Measurements from ENCODE around the gene TRIM75. TPM values are rescaled to one million over a fixed set of nuclear protein-coding genes. Genes with fewer than 3 reads are reported as not detected.

Gene TRIM75
- total RNA-seq, 2 experiments from 2014 or later, result not detected

- DNase-seq (no peak), ATAC-seq (ENCODE audit: poor library complexity) (no peak)
- TF ChIP-seq, protein P1, sequence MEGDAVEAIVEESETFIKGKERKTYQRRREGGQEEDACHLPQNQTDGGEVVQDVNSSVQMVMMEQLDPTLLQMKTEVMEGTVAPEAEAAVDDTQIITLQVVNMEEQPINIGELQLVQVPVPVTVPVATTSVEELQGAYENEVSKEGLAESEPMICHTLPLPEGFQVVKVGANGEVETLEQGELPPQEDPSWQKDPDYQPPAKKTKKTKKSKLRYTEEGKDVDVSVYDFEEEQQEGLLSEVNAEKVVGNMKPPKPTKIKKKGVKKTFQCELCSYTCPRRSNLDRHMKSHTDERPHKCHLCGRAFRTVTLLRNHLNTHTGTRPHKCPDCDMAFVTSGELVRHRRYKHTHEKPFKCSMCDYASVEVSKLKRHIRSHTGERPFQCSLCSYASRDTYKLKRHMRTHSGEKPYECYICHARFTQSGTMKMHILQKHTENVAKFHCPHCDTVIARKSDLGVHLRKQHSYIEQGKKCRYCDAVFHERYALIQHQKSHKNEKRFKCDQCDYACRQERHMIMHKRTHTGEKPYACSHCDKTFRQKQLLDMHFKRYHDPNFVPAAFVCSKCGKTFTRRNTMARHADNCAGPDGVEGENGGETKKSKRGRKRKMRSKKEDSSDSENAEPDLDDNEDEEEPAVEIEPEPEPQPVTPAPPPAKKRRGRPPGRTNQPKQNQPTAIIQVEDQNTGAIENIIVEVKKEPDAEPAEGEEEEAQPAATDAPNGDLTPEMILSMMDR (IDR thresholded peaks at IDR 0.05), result no peak
- ChIA-PET CTCF (no interaction called here), POLR2A (no interaction called here)
- Histone ChIP-seq H3K4me1 (ENCODE audit: insufficient read depth, low read length) (no peaks in the 10 kb centered on the region), H3K36me3 (ENCODE audit: insufficient read depth, low read length) (peaks cover 19% of the 10 kb centered on the region), H3K27me3 (ENCODE audit: control insufficient read depth in 1 of 2, insufficient read depth in 2 of 2, low read length in 2 of 2) (no peaks in the 10 kb centered on the region), H3K4me3 (ENCODE audit: low read length) (no peak overlapping the region), H3K9me3 (ENCODE audit: control insufficient read depth in 1 of 2, insufficient read depth in 1 of 2, low read length in 2 of 2) (no peaks in the 10 kb centered on the region), H3K27ac (ENCODE audit: low read depth in 1 of 2, low read length in 2 of 2) (no peak overlapping the region)
- Mint-ChIP-seq H3K27ac (no peak overlapping the region), H3K4me3 (no peak overlapping the region), H3K27me3 (no peaks in the 10 kb centered on the region), H3K36me3 (ENCODE audit: low read depth) (peaks cover 40% of the 10 kb centered on the region), H3K9me3 (no peaks in the 10 kb centered on the region), H3K4me1 (ENCODE audit: low read depth) (no peaks in the 10 kb centered on the region)
- intact Hi-C loops (cut with DNase I, micrococcal nuclease), result loop anchor here in 1 of 2 experiments (10.0 kb wide), 1 partner anchor 1937 kb away; the partner anchor contains the start of gene NAF1
Observed at GRCh38 chr4:165101641-165102040, 48.0 kb downstream of the TRIM75 start.

DNA sequence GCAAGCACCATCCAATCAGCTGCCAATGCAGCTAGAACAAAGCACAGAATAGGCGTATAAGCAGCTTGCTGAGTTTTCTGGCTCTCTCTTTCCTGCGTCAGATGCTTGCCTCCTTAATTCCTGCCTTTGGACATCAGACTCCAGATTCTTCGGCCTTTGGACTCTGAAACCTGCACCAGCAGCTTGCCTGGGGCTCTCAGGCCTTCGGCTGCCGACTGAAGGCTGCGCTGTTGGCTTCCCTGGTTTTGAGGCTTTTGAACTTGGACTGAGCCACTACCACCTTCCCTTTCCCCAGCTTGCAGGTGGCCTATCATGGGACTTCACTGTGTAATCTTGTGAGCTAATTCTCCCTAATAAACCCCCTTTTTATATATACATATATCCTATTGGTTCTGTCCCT, 52.9 kb downstream of the TRIM75 start:
- ATAC-seq (ENCODE audit: poor library complexity), result no peak
- Histone ChIP-seq H3K9me3 (ENCODE audit: control insufficient read depth in 1 of 2, insufficient read depth in 1 of 2, low read length in 2 of 2) (no peaks in the 10 kb centered on the region), H3K27me3 (ENCODE audit: control insufficient read depth in 1 of 2, insufficient read depth in 2 of 2, low read length in 2 of 2) (no peaks in the 10 kb centered on the region), H3K27ac (ENCODE audit: low read depth in 1 of 2, low read length in 2 of 2) (no peak overlapping the region), H3K4me3 (ENCODE audit: low read length) (no peak overlapping the region), H3K36me3 (ENCODE audit: insufficient read depth, low read length) (peaks cover 11% of the 10 kb centered on the region), H3K4me1 (ENCODE audit: insufficient read depth, low read length) (no peaks in the 10 kb centered on the region)
- Mint-ChIP-seq H3K4me1 (ENCODE audit: low read depth) (peaks cover 11% of the 10 kb centered on the region), H3K27ac (no peak overlapping the region), H3K36me3 (ENCODE audit: low read depth) (peaks cover 14% of the 10 kb centered on the region), H3K4me3 (no peak overlapping the region), H3K9me3 (no peaks in the 10 kb centered on the region), H3K27me3 (no peaks in the 10 kb centered on the region)
- POLR2A ChIA-PET, result no interaction called here
- CTCF ChIA-PET, result interaction anchor here (1.1 kb wide), 1 partner anchor 10 kb away, joined by 3 read pairs; no protein-coding TSS in a partner anchor
- intact Hi-C loops (cut with DNase I, micrococcal nuclease), result loop anchor here in 1 of 2 experiments (10.0 kb wide), 1 partner anchor 1942 kb away; the partner anchor contains the start of gene NAF1
- no peak for DNase-seq
- TF ChIP-seq, protein P1 (IDR thresholded peaks at IDR 0.05), result no peak

Other genes with a start within 250 kb of the TRIM75 start
- gene APELA, start 176.7 kb upstream of the TRIM75 start, total RNA-seq, result not detected
- gene TRIM61, start 76.2 kb upstream of the TRIM75 start, total RNA-seq, result under 1 TPM; 0.22 to 0.47 TPM
- not detected for gene TRIM60, start 21.9 kb upstream of the TRIM75 start, total RNA-seq
- 1 to 10 TPM; 4.6 to 4.7 TPM for gene TMEM192, start 59.0 kb downstream of the TRIM75 start, total RNA-seq
- gene KLHL2, start 153.7 kb downstream of the TRIM75 start, total RNA-seq, result 10 to 100 TPM; 19.9 to 20.0 TPM

Data from CD4-positive, alpha-beta T cell (primary cell).